Right lobe of liver (tissue), 4 donors: ENCODE data around the gene PSMB7.

Experiments used
- CTCF ChIP-seq, 4 donors: fragments of 200-600 bp in 3 of 4; fragments of 450-650 bp in 1 of 4; IDR thresholded peaks; one replicate each; pipeline versions ENCODE4 v1.5.1 to v1.8.0; 2016 to 2022; ENCODE audit warnings: antibody characterized with exemption in 4 of 4, mild to moderate bottlenecking in 2 of 4
- POLR2A ChIP-seq: fragments of 450-650 bp; IDR thresholded peaks from one replicate; pipeline ENCODE4 v1.6.1; 2017; ENCODE audit warnings: antibody characterized with exemption, mild to moderate bottlenecking
- donor health status: DM: no; HTN: no; CAD: no.
- donor health status: DM: no; HTN: no; CAD: no.
- donor health status: DM: no; HTN: yes; CAD: no.

GRCh38 chr9:124359855-124360678, 55.2 kb downstream of the PSMB7 start:
- TF ChIP-seq CTCF (IDR thresholded peaks at IDR 0.05) (no peak), POLR2A (no peak)
